IPS-18a (cell line): ENCODE results near the gene QSOX1.

ENCODE experiments used
- H3K27ac ChIP-seq: one replicate; pipeline ENCODE4 v1.5.1; 2013; ENCODE audit warnings: low read length
- H3K27me3 ChIP-seq: one replicate; pipeline ENCODE4 v1.6.1; 2013; ENCODE audit warnings: mild to moderate bottlenecking, low read length; ENCODE audit not compliant: control insufficient read depth, insufficient read depth
- H3K36me3 ChIP-seq: one replicate; pipeline ENCODE4 v1.6.1; 2013; ENCODE audit warnings: low read depth, low read length; ENCODE audit not compliant: control insufficient read depth
- H3K4me1 ChIP-seq: one replicate; pipeline ENCODE4 v1.6.1; 2013; ENCODE audit warnings: low read depth, low read length; ENCODE audit not compliant: control insufficient read depth
- H3K4me3 ChIP-seq: one replicate; pipeline ENCODE4 v1.5.1; 2013; ENCODE audit warnings: low read length
- H3K9ac ChIP-seq: one replicate; pipeline ENCODE4 v1.6.1; 2013; ENCODE audit warnings: mild to moderate bottlenecking, low read length, moderate library complexity
- H3K9me3 ChIP-seq: one replicate; pipeline ENCODE4 v1.6.1; 2013; ENCODE audit warnings: low read depth, low read length; ENCODE audit not compliant: control insufficient read depth

The QSOX1 gene

DNA sequence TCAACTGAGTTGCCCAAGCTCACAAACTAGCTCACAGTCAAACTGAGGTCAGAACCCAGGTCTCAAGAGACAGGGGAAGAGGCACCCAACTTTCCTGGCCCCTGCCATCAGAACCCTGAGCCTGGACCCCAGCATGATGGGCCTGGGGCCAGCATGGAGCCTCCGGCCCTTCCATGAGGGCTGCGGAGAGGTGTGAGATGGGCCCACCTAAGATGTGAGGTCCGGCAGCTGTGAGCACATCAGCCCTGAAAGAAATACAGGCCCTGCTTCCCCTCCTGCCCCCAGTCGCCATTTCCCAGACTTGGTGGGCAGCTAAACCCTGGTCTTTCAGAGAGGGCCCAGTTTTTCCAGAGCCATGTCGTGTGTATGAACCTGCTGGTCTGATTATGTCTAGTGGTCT, 30.6 kb downstream of the QSOX1 start:
- Histone ChIP-seq H3K36me3 (peaks cover 37% of the 10 kb centered on the region), H3K4me3 (no peak overlapping the region), H3K27me3 (no peaks in the 10 kb centered on the region), H3K4me1 (no peaks in the 10 kb centered on the region), H3K9me3 (no peaks in the 10 kb centered on the region), H3K27ac (no peak overlapping the region), H3K9ac (no peak overlapping the region)

DNA sequence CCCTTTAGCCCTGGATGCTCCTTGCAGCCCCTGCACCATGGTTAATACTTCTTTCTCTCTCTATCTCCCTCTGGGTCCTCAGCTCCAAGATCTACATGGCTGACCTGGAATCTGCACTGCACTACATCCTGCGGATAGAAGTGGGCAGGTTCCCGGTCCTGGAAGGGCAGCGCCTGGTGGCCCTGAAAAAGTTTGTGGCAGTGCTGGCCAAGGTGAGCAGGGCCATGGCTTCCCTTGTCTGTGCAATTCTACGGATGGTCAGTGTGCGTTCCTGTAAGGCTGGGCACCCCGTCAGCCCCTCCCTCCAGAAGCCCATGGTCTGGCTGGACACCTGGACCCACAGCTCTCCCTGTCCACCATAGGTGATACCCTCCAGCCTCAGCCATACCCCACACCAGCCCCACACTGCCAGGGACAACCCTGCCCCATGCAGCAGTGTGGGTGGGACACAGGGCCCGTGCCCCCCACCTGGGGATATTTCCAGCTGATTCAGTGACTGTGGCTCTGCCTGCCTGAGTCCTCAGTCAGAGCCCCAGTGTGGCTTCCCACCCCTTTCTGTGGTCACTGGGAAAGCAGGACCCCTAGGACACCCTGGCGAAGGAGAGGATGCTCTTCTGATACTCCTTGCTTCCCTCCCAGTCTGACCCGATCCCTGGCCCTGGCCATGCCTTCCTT, 31.4 kb downstream of the QSOX1 start:
- Histone ChIP-seq H3K4me1 (no peaks in the 10 kb centered on the region), H3K36me3 (peaks cover 44% of the 10 kb centered on the region)

DNA sequence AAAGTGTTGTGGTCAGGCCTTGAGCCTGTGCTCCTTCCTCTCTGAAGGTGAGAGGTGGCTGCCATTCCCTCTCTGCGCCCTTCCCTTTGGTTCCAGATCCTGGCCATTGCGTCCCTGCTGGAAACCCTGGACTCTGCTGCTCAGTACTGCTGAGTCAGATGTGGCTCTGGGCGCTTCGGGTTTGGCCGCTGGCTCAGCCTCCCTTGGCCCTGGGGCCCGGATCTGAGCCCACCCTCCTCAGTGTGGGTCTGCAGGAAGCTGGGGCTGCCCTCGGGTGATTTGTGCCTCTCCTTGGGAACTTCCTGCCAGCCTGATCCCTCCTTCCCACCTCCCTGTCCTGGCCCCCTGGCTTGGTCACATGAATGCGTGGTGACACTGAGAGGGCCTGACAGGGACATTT, 32.2 kb downstream of the QSOX1 start:
- Histone ChIP-seq H3K9me3 (no peaks in the 10 kb centered on the region), H3K4me3 (no peak overlapping the region), H3K27ac (no peak overlapping the region), H3K27me3 (no peaks in the 10 kb centered on the region), H3K4me1 (no peaks in the 10 kb centered on the region), H3K36me3 (peaks cover 44% of the 10 kb centered on the region), H3K9ac (no peak overlapping the region)

More for the DNA sequence above, 31.4 kb downstream of the QSOX1 start:
- Histone ChIP-seq H3K9ac (no peak overlapping the region), H3K9me3 (no peaks in the 10 kb centered on the region), H3K27me3 (no peaks in the 10 kb centered on the region), H3K4me3 (no peak overlapping the region), H3K27ac (no peak overlapping the region)

DNA sequence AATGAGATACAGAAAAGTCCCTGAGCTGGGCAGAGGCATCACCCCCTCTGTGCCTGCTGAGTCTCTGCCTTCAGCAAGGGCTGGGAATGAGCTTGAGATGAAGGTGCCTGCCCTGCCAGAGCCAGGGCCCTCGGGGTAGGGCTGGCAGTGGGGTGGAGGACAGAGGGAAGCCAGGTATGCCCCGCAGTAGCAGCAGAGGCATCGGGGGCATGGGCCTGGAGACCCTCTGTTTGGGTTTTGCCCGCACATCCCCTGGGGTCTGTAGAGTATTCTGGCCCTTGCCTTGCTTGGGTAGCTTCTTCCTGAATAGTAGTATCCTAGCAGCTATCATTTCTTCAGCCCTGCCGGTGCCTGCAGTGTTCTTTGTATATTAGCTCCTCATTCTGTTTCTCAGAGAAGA, 33.0 kb downstream of the QSOX1 start:
- Histone ChIP-seq H3K27me3 (no peaks in the 10 kb centered on the region), H3K36me3 (peaks cover 41% of the 10 kb centered on the region), H3K4me3 (no peak overlapping the region), H3K4me1 (no peaks in the 10 kb centered on the region), H3K9ac (no peak overlapping the region), H3K27ac (no peak overlapping the region), H3K9me3 (no peaks in the 10 kb centered on the region)

DNA sequence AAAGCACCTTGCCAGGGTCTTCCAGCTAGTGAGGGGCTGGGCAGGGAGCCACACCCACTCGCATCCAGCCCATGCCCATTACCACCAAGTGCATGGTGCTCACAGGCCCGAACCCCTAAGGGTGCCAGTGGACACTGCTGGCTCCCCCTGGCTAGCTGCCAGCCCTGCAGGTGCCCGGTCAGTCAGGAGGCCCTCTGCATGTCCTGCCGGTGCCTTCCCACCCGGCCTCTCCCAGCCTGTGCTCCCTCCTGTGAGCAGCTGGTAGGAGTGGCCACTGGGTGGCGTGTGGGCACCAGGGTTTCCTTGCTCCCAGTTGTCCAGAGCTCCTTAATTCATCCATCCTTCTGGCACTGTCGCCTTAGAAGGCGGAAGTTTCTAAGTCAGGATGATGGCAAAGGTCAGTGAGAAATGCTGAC, 33.4 kb downstream of the QSOX1 start:
- H3K27ac ChIP-seq, result no peak overlapping the region
- no peaks in the 10 kb centered on the region for H3K4me1 ChIP-seq
- no peak overlapping the region for H3K9ac ChIP-seq
- no peak overlapping the region for H3K4me3 ChIP-seq
- no peaks in the 10 kb centered on the region for H3K27me3 ChIP-seq
- H3K9me3 ChIP-seq, result no peaks in the 10 kb centered on the region
- peaks cover 41% of the 10 kb centered on the region for H3K36me3 ChIP-seq

DNA sequence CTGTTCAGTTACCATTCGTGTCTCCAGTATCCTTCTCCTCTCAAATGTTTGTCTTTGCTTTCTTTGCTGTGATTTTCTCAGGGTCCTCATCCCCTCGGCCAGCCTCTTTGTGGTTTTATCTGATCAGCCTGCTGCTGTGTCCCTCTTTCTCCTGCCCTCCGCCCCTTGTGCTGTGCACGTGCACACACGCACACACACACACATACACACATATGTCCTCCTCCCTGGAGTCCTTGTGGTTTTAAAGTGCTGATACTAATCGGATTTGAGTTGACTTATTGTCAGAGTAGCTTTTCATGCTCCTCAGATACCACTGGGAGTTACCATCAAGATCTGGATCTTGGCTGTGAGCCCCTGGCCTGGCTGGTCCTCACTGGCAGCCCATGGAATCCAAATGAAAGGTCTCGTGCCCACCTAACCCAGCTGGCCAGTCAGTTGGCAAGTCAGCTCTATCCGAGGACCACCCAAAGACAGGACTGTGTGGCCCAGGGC, 34.1 kb downstream of the QSOX1 start:
- Histone ChIP-seq H3K9ac (no peak overlapping the region), H3K27me3 (no peaks in the 10 kb centered on the region), H3K4me3 (no peak overlapping the region), H3K4me1 (no peaks in the 10 kb centered on the region), H3K9me3 (no peaks in the 10 kb centered on the region), H3K27ac (no peak overlapping the region), H3K36me3 (peaks cover 41% of the 10 kb centered on the region)

DNA sequence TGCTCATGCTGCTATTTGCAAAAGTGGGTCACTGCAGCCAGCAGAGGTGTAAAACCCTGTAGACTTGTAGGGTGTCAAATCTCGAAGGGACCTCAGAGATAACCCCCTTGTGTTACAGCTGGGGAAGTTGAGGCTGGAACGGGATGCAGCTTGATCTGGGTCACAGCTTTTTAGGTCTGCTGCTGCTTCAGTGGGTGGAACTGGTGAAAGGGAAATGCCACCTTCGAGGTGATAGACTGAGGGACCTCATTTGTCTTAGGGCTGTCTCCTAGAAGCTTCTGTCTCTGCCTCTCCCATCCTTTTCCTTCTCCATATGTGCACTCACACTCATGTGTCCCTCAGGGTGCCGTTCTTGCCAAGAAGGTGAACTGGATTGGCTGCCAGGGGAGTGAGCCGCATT, 35.4 kb downstream of the QSOX1 start:
- H3K9ac ChIP-seq, result no peak overlapping the region
- H3K4me1 ChIP-seq, result peaks cover 3% of the 10 kb centered on the region
- H3K27ac ChIP-seq, result no peak overlapping the region
- no peaks in the 10 kb centered on the region for H3K9me3 ChIP-seq
- no peak overlapping the region for H3K4me3 ChIP-seq
- H3K27me3 ChIP-seq, result no peaks in the 10 kb centered on the region
- peaks cover 31% of the 10 kb centered on the region for H3K36me3 ChIP-seq

DNA sequence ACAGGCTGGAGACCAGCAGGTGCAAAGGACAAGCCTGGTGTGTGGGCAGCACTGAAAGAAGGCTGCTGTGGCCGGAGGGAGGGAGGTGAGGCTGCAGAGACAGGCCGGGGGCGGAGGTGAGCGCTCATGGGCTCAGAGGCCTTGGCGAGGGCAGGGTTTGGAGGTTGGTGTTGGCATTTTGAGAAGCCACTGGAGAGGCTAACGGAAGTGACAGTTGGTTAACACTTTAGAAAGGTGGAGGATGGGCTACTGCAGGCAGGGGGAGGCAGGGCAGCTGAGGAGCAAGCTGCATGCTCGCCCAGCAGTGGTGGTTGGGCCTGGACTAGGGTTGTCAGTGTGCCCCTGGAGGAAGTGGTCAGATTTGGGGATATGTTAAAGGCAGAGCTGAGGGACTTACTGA, 37.5 kb downstream of the QSOX1 start:
- H3K9ac ChIP-seq, result no peak overlapping the region
- peaks cover 30% of the 10 kb centered on the region for H3K36me3 ChIP-seq
- H3K27ac ChIP-seq, result no peak overlapping the region

DNA sequence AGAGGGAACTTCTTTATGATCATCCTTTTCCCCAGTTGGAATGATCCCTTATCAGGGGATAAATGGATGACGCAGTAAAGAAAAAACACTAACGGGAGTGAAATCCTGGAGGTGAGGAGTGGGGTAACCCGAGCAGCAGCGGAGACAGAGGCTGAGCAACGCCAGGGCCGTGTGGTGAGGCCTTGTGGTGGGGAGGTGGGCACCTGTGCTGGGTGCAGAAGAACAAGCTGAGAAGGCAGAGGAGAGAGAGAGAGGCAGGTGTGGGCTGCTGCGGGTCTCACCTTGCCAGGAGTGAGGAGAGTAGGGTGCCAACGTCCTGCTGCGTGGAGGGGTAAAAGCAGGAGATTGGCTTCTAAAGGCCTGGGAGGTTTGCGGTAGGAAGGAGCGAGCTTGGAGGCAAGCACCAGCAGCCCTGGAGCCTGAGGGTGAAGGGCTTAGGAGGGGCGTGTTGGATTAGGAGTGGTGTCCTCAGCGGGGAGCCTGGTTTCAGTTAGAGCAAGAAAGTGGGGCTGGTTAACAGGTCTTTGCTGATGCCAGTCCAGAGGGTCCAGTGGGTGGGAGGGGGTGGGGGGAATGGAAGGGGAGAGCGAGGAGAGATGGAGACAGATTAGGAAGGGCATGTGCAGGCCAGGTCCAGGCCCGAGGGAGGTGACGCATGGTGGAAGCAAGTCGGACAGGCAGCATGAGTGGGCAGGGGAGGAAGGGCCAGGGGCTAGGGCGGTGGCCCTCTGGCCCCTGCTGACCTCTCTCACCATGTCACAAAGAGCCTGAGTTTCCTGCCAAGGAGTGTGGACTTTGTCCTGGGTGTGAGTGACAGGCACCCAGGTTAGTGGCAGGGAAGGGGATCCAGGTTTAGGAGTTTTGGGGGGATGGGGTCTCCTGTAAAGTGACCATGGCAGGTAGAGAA, 38.7 kb downstream of the QSOX1 start:
- Histone ChIP-seq H3K27me3 (no peaks in the 10 kb centered on the region), H3K4me1 (peaks cover 3% of the 10 kb centered on the region), H3K9me3 (no peaks in the 10 kb centered on the region), H3K9ac (no peak overlapping the region), H3K27ac (no peak overlapping the region), H3K4me3 (no peak overlapping the region), H3K36me3 (peaks cover 30% of the 10 kb centered on the region)

More for the DNA sequence above, 37.5 kb downstream of the QSOX1 start:
- Histone ChIP-seq H3K27me3 (no peaks in the 10 kb centered on the region), H3K4me1 (peaks cover 3% of the 10 kb centered on the region), H3K9me3 (no peaks in the 10 kb centered on the region), H3K4me3 (no peak overlapping the region)

DNA sequence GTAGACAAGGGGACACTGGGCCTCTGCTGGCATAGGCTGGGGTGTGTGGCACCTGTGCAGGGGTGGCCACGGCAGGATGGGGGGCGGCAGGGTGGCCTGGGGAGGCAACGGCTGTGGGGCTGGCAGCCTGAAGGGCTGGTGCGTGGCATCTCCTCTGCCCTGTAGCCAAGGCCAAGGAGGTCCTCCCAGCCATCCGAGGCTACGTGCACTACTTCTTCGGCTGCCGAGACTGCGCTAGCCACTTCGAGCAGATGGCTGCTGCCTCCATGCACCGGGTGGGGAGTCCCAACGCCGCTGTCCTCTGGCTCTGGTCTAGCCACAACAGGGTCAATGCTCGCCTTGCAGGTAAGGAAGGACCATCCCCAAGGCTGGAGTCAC, 39.4 kb downstream of the QSOX1 start:
- H3K4me3 ChIP-seq, result no peak overlapping the region
- peaks cover 26% of the 10 kb centered on the region for H3K36me3 ChIP-seq
- no peak overlapping the region for H3K9ac ChIP-seq

DNA sequence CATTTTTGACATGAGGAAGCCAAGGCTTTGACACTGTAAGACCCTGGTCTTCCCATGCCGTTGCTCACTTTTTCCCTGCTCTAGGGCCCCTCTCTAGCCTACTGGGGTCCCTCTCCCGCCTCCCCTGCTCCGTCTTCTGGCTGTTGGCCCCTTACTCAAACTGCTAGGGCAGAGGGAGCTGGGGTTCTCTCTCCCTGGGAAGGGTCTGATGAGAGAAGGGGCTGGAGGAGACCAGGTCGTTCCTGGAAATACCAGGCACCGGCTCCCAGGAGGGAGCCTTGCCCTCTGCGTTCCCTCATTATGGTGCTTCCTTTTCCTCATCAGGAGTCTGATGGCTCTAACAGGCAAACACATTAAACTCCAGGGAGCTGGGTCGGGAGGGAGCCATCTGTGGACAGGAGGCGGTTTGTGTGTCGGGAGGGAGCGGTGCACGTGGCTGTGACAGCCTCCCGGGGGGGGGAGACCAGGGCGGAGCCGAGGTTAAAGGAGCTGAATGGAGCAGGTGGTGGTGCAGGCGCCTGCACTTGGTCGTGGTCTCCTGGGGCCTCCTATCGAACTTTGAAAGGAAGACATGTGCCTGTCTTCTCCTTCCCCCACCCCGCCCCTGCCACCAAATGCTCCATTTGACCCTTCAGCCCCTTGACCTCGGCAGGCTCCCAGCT, 40.0 kb downstream of the QSOX1 start:
- H3K9me3 ChIP-seq, result no peaks in the 10 kb centered on the region
- no peaks in the 10 kb centered on the region for H3K27me3 ChIP-seq
- H3K9ac ChIP-seq, result no peak overlapping the region
- H3K4me3 ChIP-seq, result no peak overlapping the region
- H3K27ac ChIP-seq, result no peak overlapping the region
- H3K36me3 ChIP-seq, result peaks cover 23% of the 10 kb centered on the region
- H3K4me1 ChIP-seq, result peaks cover 3% of the 10 kb centered on the region

More for the DNA sequence above, 39.4 kb downstream of the QSOX1 start:
- peaks cover 3% of the 10 kb centered on the region for H3K4me1 ChIP-seq
- no peaks in the 10 kb centered on the region for H3K9me3 ChIP-seq
- no peak overlapping the region for H3K27ac ChIP-seq
- no peaks in the 10 kb centered on the region for H3K27me3 ChIP-seq
